H1 (cell line): ENCODE measurements around the gene BSG. TPM values are rescaled to one million over a fixed set of nuclear protein-coding genes. Genes with fewer than 3 reads are reported as not detected.

Source experiments
- CTCF ChIA-PET: fragments of 300-600 bp; sonication (Branson Sonifier 250); formaldehyde crosslinking; loops from one replicate; lab custom pipeline; 2021; ENCODE audit not compliant: partially characterized antibody; lab: Charles Lee
- POLR2A ChIA-PET: fragments of 300-600 bp; sonication (Branson Sonifier 250); formaldehyde crosslinking; loops from one replicate; lab custom pipeline; 2021; ENCODE audit warnings: inconsistent platforms; ENCODE audit not compliant: partially characterized antibody; lab: Charles Lee
- DNase-seq, 2 experiments: peaks; one replicate each; pipeline versions ENCODE4 v3.0.0 to v3.0.0-alpha.2; 2010 to 2022; ENCODE audit warnings: low spot score in 2 of 2, low read depth in 1 of 2, mixed read lengths in 1 of 2
- FAIRE-seq: peaks from 2 replicates; lab custom pipeline; 2011; peaks lifted over from hg19 to GRCh38; lab: Jason Lieb, UNC
- H2AFZ ChIP-seq: 2 replicates; pipeline ENCODE4 v1.8.1; 2012; ENCODE audit warnings: low read length, inconsistent platforms
- H2AK5ac ChIP-seq: 2 replicates; pipeline ENCODE4 v1.6.1; 2013; ENCODE audit warnings: low read depth, low read length
- H2BK120ac ChIP-seq: replicated peaks from 2 replicates; pipeline ENCODE3; 2013; ENCODE audit warnings: low read depth, low read length, inconsistent platforms
- H2BK12ac ChIP-seq: 2 replicates; pipeline ENCODE4 v1.6.1; 2013; ENCODE audit warnings: low read depth, low read length
- H2BK15ac ChIP-seq: 2 replicates; pipeline ENCODE4 v1.6.1; 2013; ENCODE audit warnings: low read length
- H2BK20ac ChIP-seq: 2 replicates; pipeline ENCODE4 v1.6.1; 2013; ENCODE audit warnings: low read length
- H2BK5ac ChIP-seq: 2 replicates; pipeline ENCODE4 v1.6.1; 2013; ENCODE audit warnings: low read depth, low read length
- H3K14ac ChIP-seq: 2 replicates; pipeline ENCODE4 v1.6.1; 2013; ENCODE audit warnings: inconsistent platforms; ENCODE audit not compliant: insufficient read length
- H3K18ac ChIP-seq: 2 replicates; pipeline ENCODE4 v1.6.1; 2013; ENCODE audit warnings: low read length; ENCODE audit errors: extremely low read depth
- H3K23ac ChIP-seq: 2 replicates; pipeline ENCODE4 v1.6.1; 2013; ENCODE audit warnings: inconsistent platforms; ENCODE audit not compliant: insufficient read length
- H3K23me2 ChIP-seq: 2 replicates; pipeline ENCODE4 v1.6.1; 2013; ENCODE audit warnings: low read depth, low read length
- H3K27ac ChIP-seq: 2 replicates; pipeline ENCODE4 v1.6.1; 2011; ENCODE audit warnings: low read depth, low read length, inconsistent platforms
- H3K27me3 ChIP-seq, 4 experiments: replicated peaks in 1 of 4; 1 replicate in 1 of 4; 2 replicates in 3 of 4; pipeline versions ENCODE4 v1.6.1 to v1.8.1; 2011 to 2013; ENCODE audit warnings: low read length in 3 of 4, mild to moderate bottlenecking in 3 of 4, inconsistent platforms in 2 of 4, mixed read lengths in 2 of 4, moderate library complexity in 1 of 4; ENCODE audit not compliant: control insufficient read depth in 3 of 4, insufficient read depth in 3 of 4; ENCODE audit errors: extremely low read depth in 1 of 4
- H3K36me3 ChIP-seq, 4 experiments: 2 replicates each; pipeline versions ENCODE4 v1.6.1 to v1.8.1; 2011 to 2013; ENCODE audit warnings: mild to moderate bottlenecking in 4 of 4, low read length in 3 of 4, moderate library complexity in 2 of 4, control low read depth in 1 of 4, inconsistent platforms in 1 of 4; ENCODE audit not compliant: insufficient read depth in 4 of 4, control insufficient read depth in 2 of 4
- H3K4ac ChIP-seq: replicated peaks from 2 replicates; pipeline ENCODE3; 2013; ENCODE audit warnings: low read length, low read depth, mixed read lengths, inconsistent platforms; ENCODE audit not compliant: insufficient read length
- H3K4me1 ChIP-seq, 4 experiments: replicated peaks in 1 of 4; 1 replicate in 1 of 4; 2 replicates in 3 of 4; pipeline versions ENCODE4 v1.6.1 to v1.8.1; 2011 to 2013; ENCODE audit warnings: low read length in 3 of 4, inconsistent platforms in 2 of 4, mixed read lengths in 1 of 4; ENCODE audit not compliant: insufficient read depth in 4 of 4, control insufficient read depth in 3 of 4
- H3K4me2 ChIP-seq, 2 experiments: 2 replicates each; pipeline versions ENCODE4 v1.6.1 to v1.8.1; 2011 to 2013; ENCODE audit warnings: low read depth in 2 of 2, low read length in 2 of 2, control low read depth in 1 of 2, inconsistent platforms in 1 of 2, mild to moderate bottlenecking in 1 of 2; ENCODE audit not compliant: insufficient read depth in 1 of 2
- H3K4me3 ChIP-seq, 4 experiments: fragments of 200-600, 300-600 bp in 1 of 4; sonication (generic), shearing (Covaris generic), sonication (Bioruptor Twin) in 1 of 4; 2 replicates each; pipeline versions ENCODE4 v1.5.1 to v1.8.1; 2011 to 2016; ENCODE audit warnings: low read length in 4 of 4, low read depth in 3 of 4, control low read depth in 2 of 4, inconsistent platforms in 2 of 4, mild to moderate bottlenecking in 2 of 4, mixed read lengths in 1 of 4, moderate library complexity in 1 of 4; ENCODE audit not compliant: insufficient read depth in 2 of 4; ENCODE audit errors: extremely low read depth in 1 of 4
- H3K56ac ChIP-seq: replicated peaks from 2 replicates; pipeline ENCODE3; 2013; ENCODE audit warnings: low read depth, mild to moderate bottlenecking, mixed read lengths, low read length, inconsistent platforms; ENCODE audit not compliant: insufficient read length
- H3K79me1 ChIP-seq: 2 replicates; pipeline ENCODE4 v1.6.1; 2013; ENCODE audit warnings: low read depth, low read length, control low read depth
- H3K79me2 ChIP-seq, 2 experiments: 2 replicates each; pipeline versions ENCODE4 v1.6.1 to v1.8.1; 2012 to 2013; ENCODE audit warnings: low read length in 2 of 2, mild to moderate bottlenecking in 2 of 2, inconsistent platforms in 1 of 2; ENCODE audit not compliant: insufficient read depth in 2 of 2, control insufficient read depth in 1 of 2
- H3K9ac ChIP-seq, 4 experiments: replicated peaks in 1 of 4; 1 replicate in 1 of 4; 2 replicates in 3 of 4; pipeline versions ENCODE4 v1.6.1 to v1.8.1; 2011 to 2013; ENCODE audit warnings: low read depth in 3 of 4, low read length in 3 of 4, control low read depth in 2 of 4, mild to moderate bottlenecking in 2 of 4, moderate library complexity in 2 of 4, inconsistent platforms in 1 of 4; ENCODE audit errors: extremely low read depth in 1 of 4
- H3K9me3 ChIP-seq, 2 experiments: 2 replicates each; pipeline versions ENCODE4 v1.6.1 to v1.8.1; 2012 to 2013; ENCODE audit warnings: mild to moderate bottlenecking in 2 of 2, moderate library complexity in 2 of 2, control low read depth in 1 of 2, inconsistent platforms in 1 of 2, low read depth in 1 of 2, low read length in 1 of 2, mixed read lengths in 1 of 2; ENCODE audit not compliant: insufficient read depth in 2 of 2
- H4K20me1 ChIP-seq, 2 experiments: replicated peaks in 1 of 2; 2 replicates each; pipeline versions ENCODE3 to v1.8.1; 2011 to 2013; ENCODE audit warnings: inconsistent platforms in 2 of 2, low read length in 2 of 2, mild to moderate bottlenecking in 1 of 2; ENCODE audit not compliant: insufficient read depth in 2 of 2, control insufficient read depth in 1 of 2
- H4K5ac ChIP-seq: 2 replicates; pipeline ENCODE4 v1.6.1; 2013; ENCODE audit warnings: low read length, low read depth, mixed read lengths, inconsistent platforms; ENCODE audit not compliant: insufficient read length
- H4K8ac ChIP-seq: 2 replicates; pipeline ENCODE4 v1.8.0; 2013; ENCODE audit warnings: mild to moderate bottlenecking, moderate library complexity, low read length, inconsistent platforms; ENCODE audit not compliant: insufficient read depth; ENCODE audit errors: extremely low read depth
- H4K91ac ChIP-seq: replicated peaks from 2 replicates; pipeline ENCODE3; 2013; ENCODE audit warnings: low read length, mixed read lengths, inconsistent platforms; ENCODE audit not compliant: insufficient read length
- ATF2 ChIP-seq: IDR thresholded peaks from 2 replicates; pipeline ENCODE4 v1.6.1; 2012; ENCODE audit warnings: low read length, inconsistent platforms
- CBX5 ChIP-seq: fragments of 300-800, 300-1000 bp; sonication (generic); IDR thresholded peaks from 2 replicates; pipeline ENCODE4 v1.7.1; 2016; ENCODE audit warnings: antibody characterized with exemption, low read length, low read depth
- CBX8 ChIP-seq: fragments of 300-800, 300-1000 bp; sonication (generic); IDR thresholded peaks from 2 replicates; pipeline ENCODE4 v1.7.1; 2016; ENCODE audit warnings: low read depth, low read length, borderline replicate concordance
- CHD1 ChIP-seq: IDR thresholded peaks from 2 replicates; pipeline ENCODE4 v1.6.1; 2012; ENCODE audit warnings: low read depth, low read length, improper control_type of control experiment
- EP300 ChIP-seq, 2 experiments: IDR thresholded peaks; 1 replicate in 1 of 2; 2 replicates in 1 of 2; pipeline ENCODE4 v1.6.1; 2011 to 2012; ENCODE audit warnings: low read depth in 2 of 2, low read length in 2 of 2, mild to moderate bottlenecking in 2 of 2, borderline replicate concordance in 1 of 2, inconsistent platforms in 1 of 2, moderate library complexity in 1 of 2
- KDM1A ChIP-seq: fragments of 200-600, 300-600 bp; sonication (generic); IDR thresholded peaks from 2 replicates; pipeline ENCODE4 v1.7.1; 2016; ENCODE audit warnings: mild to moderate bottlenecking, low read length, borderline replicate concordance
- KDM4A ChIP-seq: IDR thresholded peaks from one replicate; pipeline ENCODE4 v1.7.1; 2012; ENCODE audit warnings: low read depth, mild to moderate bottlenecking, moderate library complexity, low read length, inconsistent platforms; ENCODE audit not compliant: severe bottlenecking
- PHF8 ChIP-seq: fragments of 200-600 bp; sonication (generic); conservative IDR thresholded peaks from 2 replicates; pipeline ENCODE4 v1.7.1; 2012; ENCODE audit warnings: low read depth, mild to moderate bottlenecking, inconsistent platforms, low read length, moderate library complexity
- POLR2A ChIP-seq, 2 experiments: IDR thresholded peaks; 1 replicate in 1 of 2; 2 replicates in 1 of 2; pipeline ENCODE4 v1.6.1; 2011; ENCODE audit warnings: low read depth in 2 of 2, low read length in 2 of 2, mild to moderate bottlenecking in 2 of 2; ENCODE audit errors: control extremely low read depth in 1 of 2
- POLR2AphosphoS5 ChIP-seq: IDR thresholded peaks from 2 replicates; pipeline ENCODE4 v1.6.1; 2011; ENCODE audit warnings: low read depth, low read length
- RXRA ChIP-seq: IDR thresholded peaks from 2 replicates; pipeline ENCODE4 v1.6.1; 2011; ENCODE audit warnings: low read depth, mild to moderate bottlenecking, low read length, moderate library complexity; ENCODE audit not compliant: insufficient read depth
- SP1 ChIP-seq: IDR thresholded peaks from 2 replicates; pipeline ENCODE4 v1.6.1; 2011; ENCODE audit warnings: low read depth, low read length
- WGBS, 2 experiments: shearing (Covaris generic) in 1 of 2; methylation state at CpG; one replicate each; pipeline versions ENCODE4 v1.1.6 to v1.1.7; 2013 to 2015; ENCODE audit warnings: low lambda C conversion rate in 2 of 2, mixed read lengths in 2 of 2, inconsistent platforms in 1 of 2, low coverage in 1 of 2, missing lambda C conversion rate in 1 of 2; ENCODE audit not compliant: insufficient replicate concordance in 2 of 2, insufficient coverage in 1 of 2, insufficient read length in 1 of 2; ENCODE audit errors: extremely low coverage in 1 of 2, missing lambda C conversion rate in 1 of 2; 5-methylcytosine and 5-hydroxymethylcytosine counted together
- polyA plus RNA-seq, 7 experiments: library from polyadenylated mRNA; depleted of rRNA in 3 of 7; stranded (reverse) in 5 of 7; unstranded in 2 of 7; fragments of >200 nt in 5 of 7; fragments of 200-250 nt in 2 of 7; gene quantifications; 1 replicate in 5 of 7; 2 replicates in 1 of 7; 4 replicates in 1 of 7; pipeline versions ENCODE4 v1.2.1 to v1.2.3, GENCODE V29; 2011 to 2013; ENCODE audit warnings: missing spikeins in 2 of 7, mixed read lengths in 2 of 7
- total RNA-seq: library from RNA; stranded (reverse); fragmentation: NEBNext Ultra II Directional; extraction: Animal tissue kit (Norgen Biotek cat#: 25700); gene quantifications from 2 replicates; pipeline ENCODE4 v1.2.1, GENCODE V29; 2021

Gene BSG
- total and polyA plus RNA-seq, 2 of the 8 experiments (the other 6 are each of a cell fraction or from before 2014, with no cell fraction given): 726 to 1,055 TPM

GRCh38 chr19:612941-613340 is 40.5 kb downstream of the BSG start:
- H2BK12ac ChIP-seq: no peak overlapping the region

More at GRCh38 chr19:612941-613340, 40.5 kb downstream of the BSG start:
- no peak overlapping the region for H3K56ac ChIP-seq
- H2AK5ac ChIP-seq: no peak overlapping the region
- no peak overlapping the region for H3K4ac ChIP-seq
- H3K14ac ChIP-seq: no peak overlapping the region
- no peak overlapping the region for H2AFZ ChIP-seq
- no peak for FAIRE-seq
- WGBS, 2 experiments: 97% methylated on average over 28 of the region's 33 CpGs; no CpG with 5 or more reads in 1 of the 2 experiments
- TF ChIP-seq KDM4A (no peak), PHF8 (no peak), KDM1A (no peak), POLR2A (IDR thresholded peaks at IDR 0.05; ENCODE audit: control extremely low read depth in 1 of 2, low read depth in 2 of 2, low read length in 2 of 2) (no peak), CHD1 (no peak), EP300 (IDR thresholded peaks at IDR 0.05; ENCODE audit: borderline replicate concordance in 1 of 2, low read depth in 2 of 2, low read length in 2 of 2) (no peak), ATF2 (no peak), SP1 (no peak), RXRA (no peak), CBX8 (no peak), CBX5 (no peak), POLR2AphosphoS5 (no peak)
- H2BK15ac ChIP-seq: no peak overlapping the region
- no peaks in the 10 kb centered on the region for H3K79me1 ChIP-seq
- no peak overlapping the region for H2BK5ac ChIP-seq
- no peak for DNase-seq
- no peaks in the 10 kb centered on the region for H3K4me1 ChIP-seq
- H3K4me3 ChIP-seq: no peak overlapping the region
- no peak overlapping the region for H3K27ac ChIP-seq
- no peaks in the 10 kb centered on the region for H3K23me2 ChIP-seq
- H3K9me3 ChIP-seq: no peaks in the 10 kb centered on the region
- no peak overlapping the region; the same call in 1 of the 2 replicates for H4K8ac ChIP-seq
- H3K27me3 ChIP-seq: no peaks in the 10 kb centered on the region
- H2BK20ac ChIP-seq: no peak overlapping the region
- peaks cover 0 to 5% of the 10 kb centered on the region in 2 experiments for H4K20me1 ChIP-seq
- no peak overlapping the region for H3K9ac ChIP-seq
- no peak overlapping the region for H2BK120ac ChIP-seq
- H4K5ac ChIP-seq: no peak overlapping the region
- CTCF ChIA-PET: interaction anchor here (0.7 to 1.5 kb wide), 5 partner anchors 10 to 102 kb away, joined by 3 to 7 read pairs (median 4); partner anchors contain the start of gene HCN2
- H3K23ac ChIP-seq: no peak overlapping the region
- no peak overlapping the region for H3K4me2 ChIP-seq
- H3K79me2 ChIP-seq: no peaks in the 10 kb centered on the region
- no peak overlapping the region for H4K91ac ChIP-seq
- peaks cover 0 to 16% (median 6%) of the 10 kb centered on the region in 4 experiments; a peak in 3 of 8 replicates for H3K36me3 ChIP-seq
- no peak overlapping the region for H3K18ac ChIP-seq
- POLR2A ChIA-PET: interaction anchor here (0.9 to 1.6 kb wide), 5 partner anchors 9 to 41 kb away, joined by 3 to 6 read pairs (median 4); no protein-coding TSS in a partner anchor
